Measurements from ENCODE around the gene CSNK1G3. TPM values are rescaled to one million over a fixed set of nuclear protein-coding genes. Genes with fewer than 3 reads are reported as not detected.

CSNK1G3 gene
- total RNA-seq, 4 donors from 2014 or later: 36.2 to 51.0 (median 46.4) TPM

- TF ChIP-seq CTCF (IDR thresholded peaks at IDR 0.05; ENCODE audit: low read depth): no peak
Measured at GRCh38 chr5:123503299-123503698, 8.7 kb upstream of the CSNK1G3 start.

- no peak for TF ChIP-seq CTCF (IDR thresholded peaks at IDR 0.05; ENCODE audit: low read depth)
Measured at GRCh38 chr5:123505633-123506032, 6.3 kb upstream of the CSNK1G3 start.

GRCh38 chr5:123508441-123508840, 3.5 kb upstream of the CSNK1G3 start:
- no peak for TF ChIP-seq CTCF (IDR thresholded peaks at IDR 0.05; ENCODE audit: low read depth)

- no peak for TF ChIP-seq CTCF (IDR thresholded peaks at IDR 0.05; ENCODE audit: low read depth)
Measured at GRCh38 chr5:123511290-123511647, 708 bp upstream of the CSNK1G3 start.

- no peak for TF ChIP-seq CTCF (IDR thresholded peaks at IDR 0.05; ENCODE audit: low read depth)
Measured at GRCh38 chr5:123512611-123513461, 859 bp downstream of the CSNK1G3 start.

GRCh38 chr5:123514615-123515355, 2.8 kb downstream of the CSNK1G3 start:
- no peak for TF ChIP-seq CTCF (IDR thresholded peaks at IDR 0.05; ENCODE audit: low read depth)

GRCh38 chr5:123515904-123516303, 3.9 kb downstream of the CSNK1G3 start:
- TF ChIP-seq CTCF (IDR thresholded peaks at IDR 0.05; ENCODE audit: low read depth): no peak

All from subcutaneous adipose tissue (tissue), 4 donors.